Epithelial cell of prostate (primary cell): ENCODE measurements around the gene RSPRY1.

ENCODE experiments used
- DNase-seq: peaks from one replicate; pipeline ENCODE4 v3.0.0-alpha.2; 2011; ENCODE audit warnings: low read depth, low spot score
- H3K27ac ChIP-seq: fragments of 450-650 bp; 2 replicates; pipeline ENCODE4 v1.5.1; 2017; ENCODE audit warnings: mild to moderate bottlenecking

RSPRY1 gene

GRCh38 chr16:57284952-57285363, 98.8 kb downstream of the RSPRY1 start:
- no peak overlapping the region for H3K27ac ChIP-seq
- DNase-seq, result no peak

DNA sequence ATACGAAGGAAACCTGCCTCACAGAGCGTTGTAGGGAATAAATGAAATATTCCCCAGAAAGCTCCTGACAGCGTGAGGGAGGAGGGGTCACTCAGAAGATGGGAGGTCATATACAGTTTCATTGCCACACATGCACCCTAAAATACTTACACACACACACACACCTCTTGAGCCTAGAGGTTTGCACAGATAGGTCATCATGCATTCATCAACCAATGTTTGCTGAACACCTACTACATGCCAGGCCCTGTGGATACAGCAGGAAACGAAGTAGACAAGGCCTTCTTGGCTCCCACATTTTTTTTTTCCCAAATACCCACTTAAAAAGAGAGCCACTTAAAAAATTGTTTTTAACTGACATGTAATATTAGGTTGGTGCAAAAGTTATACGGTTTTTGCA, 99.2 kb downstream of the RSPRY1 start:
- H3K27ac ChIP-seq, result no peak overlapping the region
- DNase-seq, result no peak

GRCh38 chr16:57289391-57290257, 103.5 kb downstream of the RSPRY1 start:
- no peak for DNase-seq
- H3K27ac ChIP-seq, result no peak overlapping the region
